SK-N-SH treated with all-trans-retinoic acid at 6 μM for 48 hours (cell line): Measurements from ENCODE around the gene SFXN1.
"Not testable (repeated sequence)": the region's sequence is repeated elsewhere in the genome, so short reads cannot be mapped to it uniquely, and the experiment has no call there.

Experiments used
- ATAC-seq: fragments of 200-7000 bp; cut with Tn5 transposase; 3 replicates; pipeline ENCODE4 v1.9.1; 2020; ENCODE audit warnings: mild to moderate bottlenecking, moderate library complexity
- ARNTL ChIP-seq: fragments of 450-650 bp; formaldehyde crosslinking; IDR thresholded peaks from 2 replicates; pipeline ENCODE4 v1.5.0; 2020; ENCODE audit warnings: low read depth, mild to moderate bottlenecking, moderate library complexity, borderline replicate concordance
- BACH2 ChIP-seq: fragments of 250-450 bp; sonication (Bioruptor Pico); IDR thresholded peaks from 2 replicates; pipeline ENCODE4 v1.9.0; 2021; ENCODE audit warnings: mild to moderate bottlenecking, borderline replicate concordance
- CSDC2 ChIP-seq: fragments of 250-450 bp; sonication (Bioruptor Pico); IDR thresholded peaks from 2 replicates; pipeline ENCODE4 v1.5.0; 2020; ENCODE audit warnings: mild to moderate bottlenecking, moderate library complexity
- ESRRG ChIP-seq: fragments of 250-450 bp; sonication (Bioruptor Pico); IDR thresholded peaks from 2 replicates; pipeline ENCODE4 v1.6.1; 2021; ENCODE audit warnings: mild to moderate bottlenecking
- GLIS3 ChIP-seq: fragments of 250-450 bp; sonication (Bioruptor Pico); IDR thresholded peaks from 2 replicates; pipeline ENCODE4 v1.5.0; 2020; ENCODE audit warnings: mild to moderate bottlenecking, moderate library complexity
- ISL1 ChIP-seq: fragments of 250-450 bp; sonication (Bioruptor Pico); IDR thresholded peaks from 2 replicates; pipeline ENCODE4 v2.1.2; 2022; ENCODE audit warnings: mild to moderate bottlenecking, moderate library complexity
- PPARA ChIP-seq: fragments of 250-450 bp; sonication (Bioruptor Pico); IDR thresholded peaks from 2 replicates; pipeline ENCODE4 v1.5.0; 2020; ENCODE audit warnings: mild to moderate bottlenecking, borderline replicate concordance
- RARB ChIP-seq: fragments of 250-450 bp; sonication (Bioruptor Pico); IDR thresholded peaks from 2 replicates; pipeline ENCODE4 v1.8.0; 2021; ENCODE audit warnings: mild to moderate bottlenecking, moderate library complexity
- SNAI2 ChIP-seq: fragments of 250-450 bp; sonication (Bioruptor Pico); IDR thresholded peaks from 2 replicates; pipeline ENCODE4 v1.5.0; 2020; ENCODE audit warnings: mild to moderate bottlenecking, moderate library complexity
- TOX ChIP-seq: fragments of 250-450 bp; sonication (Bioruptor Pico); IDR thresholded peaks from 2 replicates; pipeline ENCODE4 v1.8.0; 2021; ENCODE audit warnings: mild to moderate bottlenecking, moderate library complexity, borderline replicate concordance
- ZC3H10 ChIP-seq: fragments of 250-450 bp; sonication (Bioruptor Pico); IDR thresholded peaks from 2 replicates; pipeline ENCODE4 v1.5.1; 2021; ENCODE audit warnings: mild to moderate bottlenecking, moderate library complexity
- ZFP3 ChIP-seq: fragments of 250-450 bp; sonication (Bioruptor Pico); IDR thresholded peaks from 2 replicates; pipeline ENCODE4 v1.5.0; 2020; ENCODE audit warnings: mild to moderate bottlenecking, moderate library complexity
- ZFP30 ChIP-seq: fragments of 450-650 bp; formaldehyde crosslinking; IDR thresholded peaks from 2 replicates; pipeline ENCODE4 v1.5.0; 2022; ENCODE audit warnings: mild to moderate bottlenecking, moderate library complexity
- ZNF565 ChIP-seq: fragments of 450-650 bp; formaldehyde crosslinking; conservative IDR thresholded peaks from 2 replicates; pipeline ENCODE4 v1.5.0; 2020; ENCODE audit warnings: low read depth, mild to moderate bottlenecking, moderate library complexity
- ZNF8 ChIP-seq: fragments of 450-650 bp; formaldehyde crosslinking; IDR thresholded peaks from 2 replicates; pipeline ENCODE4 v1.5.0; 2020; ENCODE audit warnings: mild to moderate bottlenecking, moderate library complexity
- TF ChIP-seq, protein P1 (sequence below): fragments of 250-450 bp; sonication (Bioruptor Pico); IDR thresholded peaks from 2 replicates; pipeline ENCODE4 v1.5.0; 2020; ENCODE audit warnings: mild to moderate bottlenecking, moderate library complexity
- TF ChIP-seq, protein P2 (sequence below): fragments of 250-450 bp; sonication (Bioruptor Pico); IDR thresholded peaks from 2 replicates; pipeline ENCODE4 v1.5.1; 2020; ENCODE audit warnings: low read depth, mild to moderate bottlenecking, moderate library complexity
- TF ChIP-seq, protein P3 (sequence below): fragments of 250-450 bp; sonication (Bioruptor Pico); IDR thresholded peaks from 2 replicates; pipeline ENCODE4 v1.8.0; 2020; ENCODE audit warnings: mild to moderate bottlenecking, moderate library complexity, borderline replicate concordance
- TF ChIP-seq, protein P4 (sequence below): fragments of 250-450 bp; sonication (Bioruptor Pico); IDR thresholded peaks from 2 replicates; pipeline ENCODE4 v1.5.1; 2021; ENCODE audit warnings: mild to moderate bottlenecking, moderate library complexity
- TF ChIP-seq, protein P5 (sequence below): fragments of 250-450 bp; sonication (Bioruptor Pico); IDR thresholded peaks from 2 replicates; pipeline ENCODE4 v1.8.0; 2021; ENCODE audit warnings: low read depth, mild to moderate bottlenecking, moderate library complexity, borderline replicate concordance

Gene SFXN1

DNA sequence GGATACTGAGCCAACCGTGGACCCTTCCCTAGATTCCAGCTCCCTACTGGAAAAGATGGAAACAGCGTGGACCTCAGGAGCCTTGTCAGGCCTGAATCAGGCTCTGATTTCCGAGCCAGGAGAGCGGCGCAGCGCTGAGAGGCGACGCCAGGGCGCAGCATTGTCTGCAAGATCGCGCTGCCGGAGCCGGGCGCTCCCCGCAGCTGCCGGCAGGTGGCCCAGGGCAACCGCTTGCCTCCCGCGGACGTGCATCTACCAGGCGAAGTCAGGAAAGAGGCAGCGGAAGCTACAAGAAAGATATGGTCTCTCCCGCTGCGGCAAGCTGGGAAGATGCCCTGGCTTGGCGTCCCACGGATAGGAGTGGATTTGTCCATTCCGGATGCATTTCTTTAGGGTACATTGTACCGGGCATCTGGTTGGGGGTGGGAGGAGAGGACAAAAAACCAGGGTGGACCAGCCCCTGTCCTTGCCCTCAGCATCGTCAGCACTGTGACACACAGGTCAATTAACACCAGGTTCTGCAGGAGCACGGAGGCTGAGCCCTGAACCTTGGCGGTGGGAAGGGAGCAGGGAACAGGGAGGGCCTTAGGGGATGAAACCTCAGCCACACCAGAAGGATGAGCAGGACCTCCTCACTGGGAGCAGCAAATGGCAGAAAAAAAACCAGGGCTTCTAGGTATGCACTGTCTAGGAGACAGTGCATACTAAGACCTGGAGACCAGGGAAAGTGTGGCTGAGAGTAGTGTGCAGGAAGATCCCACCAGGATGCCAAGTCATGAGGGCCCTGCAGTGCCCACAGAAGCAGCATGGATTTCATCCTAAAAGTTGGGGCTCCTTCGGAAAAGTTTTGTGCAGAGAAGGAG, 55.9 kb downstream of the SFXN1 start:
- ATAC-seq, result peak; percentile 99
- TF ChIP-seq, protein P1, sequence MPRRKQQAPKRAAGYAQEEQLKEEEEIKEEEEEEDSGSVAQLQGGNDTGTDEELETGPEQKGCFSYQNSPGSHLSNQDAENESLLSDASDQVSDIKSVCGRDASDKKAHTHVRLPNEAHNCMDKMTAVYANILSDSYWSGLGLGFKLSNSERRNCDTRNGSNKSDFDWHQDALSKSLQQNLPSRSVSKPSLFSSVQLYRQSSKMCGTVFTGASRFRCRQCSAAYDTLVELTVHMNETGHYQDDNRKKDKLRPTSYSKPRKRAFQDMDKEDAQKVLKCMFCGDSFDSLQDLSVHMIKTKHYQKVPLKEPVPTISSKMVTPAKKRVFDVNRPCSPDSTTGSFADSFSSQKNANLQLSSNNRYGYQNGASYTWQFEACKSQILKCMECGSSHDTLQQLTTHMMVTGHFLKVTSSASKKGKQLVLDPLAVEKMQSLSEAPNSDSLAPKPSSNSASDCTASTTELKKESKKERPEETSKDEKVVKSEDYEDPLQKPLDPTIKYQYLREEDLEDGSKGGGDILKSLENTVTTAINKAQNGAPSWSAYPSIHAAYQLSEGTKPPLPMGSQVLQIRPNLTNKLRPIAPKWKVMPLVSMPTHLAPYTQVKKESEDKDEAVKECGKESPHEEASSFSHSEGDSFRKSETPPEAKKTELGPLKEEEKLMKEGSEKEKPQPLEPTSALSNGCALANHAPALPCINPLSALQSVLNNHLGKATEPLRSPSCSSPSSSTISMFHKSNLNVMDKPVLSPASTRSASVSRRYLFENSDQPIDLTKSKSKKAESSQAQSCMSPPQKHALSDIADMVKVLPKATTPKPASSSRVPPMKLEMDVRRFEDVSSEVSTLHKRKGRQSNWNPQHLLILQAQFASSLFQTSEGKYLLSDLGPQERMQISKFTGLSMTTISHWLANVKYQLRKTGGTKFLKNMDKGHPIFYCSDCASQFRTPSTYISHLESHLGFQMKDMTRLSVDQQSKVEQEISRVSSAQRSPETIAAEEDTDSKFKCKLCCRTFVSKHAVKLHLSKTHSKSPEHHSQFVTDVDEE (CRISPR knock-in tag), result 0 out of 2 replicates have a peak, but pooled peaks have one; percentile 22
- TF ChIP-seq, protein P2, sequence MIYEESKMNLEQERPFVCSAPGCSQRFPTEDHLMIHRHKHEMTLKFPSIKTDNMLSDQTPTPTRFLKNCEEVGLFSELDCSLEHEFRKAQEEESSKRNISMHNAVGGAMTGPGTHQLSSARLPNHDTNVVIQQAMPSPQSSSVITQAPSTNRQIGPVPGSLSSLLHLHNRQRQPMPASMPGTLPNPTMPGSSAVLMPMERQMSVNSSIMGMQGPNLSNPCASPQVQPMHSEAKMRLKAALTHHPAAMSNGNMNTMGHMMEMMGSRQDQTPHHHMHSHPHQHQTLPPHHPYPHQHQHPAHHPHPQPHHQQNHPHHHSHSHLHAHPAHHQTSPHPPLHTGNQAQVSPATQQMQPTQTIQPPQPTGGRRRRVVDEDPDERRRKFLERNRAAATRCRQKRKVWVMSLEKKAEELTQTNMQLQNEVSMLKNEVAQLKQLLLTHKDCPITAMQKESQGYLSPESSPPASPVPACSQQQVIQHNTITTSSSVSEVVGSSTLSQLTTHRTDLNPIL (CRISPR knock-in tag), result no peak

DNA sequence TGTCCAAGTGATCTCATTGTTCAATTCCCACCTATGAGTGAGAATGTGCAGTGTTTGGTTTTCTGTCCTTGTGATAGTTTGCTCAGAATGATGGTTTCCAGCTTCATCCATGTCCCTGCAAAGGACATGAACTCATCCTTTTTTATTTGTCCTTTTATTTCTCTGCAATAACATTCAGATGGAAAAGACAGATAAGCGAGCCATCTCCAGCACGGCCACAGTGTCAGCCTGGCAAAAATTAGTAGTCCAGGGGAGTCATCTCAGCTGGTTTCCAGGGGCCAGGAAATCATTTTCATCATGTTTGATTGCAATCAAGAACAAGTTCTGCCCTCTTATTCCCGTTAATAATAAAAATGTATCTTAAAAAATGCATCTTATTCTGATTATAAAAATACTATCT, 57.0 kb downstream of the SFXN1 start:
- ATAC-seq, result not testable (repeated sequence)

DNA sequence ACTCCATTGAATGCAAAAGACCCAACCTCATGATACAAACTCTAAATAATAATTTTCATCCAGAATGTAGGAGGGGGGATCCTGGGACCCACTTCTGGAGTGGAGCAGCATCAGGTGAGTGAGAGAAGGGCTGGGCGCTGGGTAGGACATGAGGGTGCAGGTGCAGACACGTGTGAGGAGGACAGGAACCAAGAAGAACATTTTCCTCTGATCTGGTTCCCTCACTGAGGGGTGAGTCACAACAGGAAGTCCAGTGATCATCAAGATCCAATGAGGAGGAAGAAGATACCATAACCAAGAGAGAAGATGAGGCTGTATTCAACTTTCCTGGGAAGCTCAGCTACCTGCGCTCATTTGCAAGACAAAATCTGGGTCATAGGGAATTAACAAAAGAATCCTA, 57.4 kb downstream of the SFXN1 start:
- TF ChIP-seq RARB (no peak), GLIS3 (CRISPR knock-in tag) (no peak), ISL1 (CRISPR knock-in tag) (no peak), TOX (no peak), ESRRG (no peak), CSDC2 (CRISPR knock-in tag) (no peak), ZC3H10 (CRISPR knock-in tag) (no peak), ZFP3 (CRISPR knock-in tag) (no peak), ZNF565 (CRISPR knock-in tag) (no peak), PPARA (no peak), ZNF8 (CRISPR knock-in tag) (no peak), BACH2 (no peak), SNAI2 (CRISPR knock-in tag) (no peak), ZFP30 (CRISPR knock-in tag) (no peak), ARNTL (CRISPR knock-in tag) (no peak)
- TF ChIP-seq, protein P3, sequence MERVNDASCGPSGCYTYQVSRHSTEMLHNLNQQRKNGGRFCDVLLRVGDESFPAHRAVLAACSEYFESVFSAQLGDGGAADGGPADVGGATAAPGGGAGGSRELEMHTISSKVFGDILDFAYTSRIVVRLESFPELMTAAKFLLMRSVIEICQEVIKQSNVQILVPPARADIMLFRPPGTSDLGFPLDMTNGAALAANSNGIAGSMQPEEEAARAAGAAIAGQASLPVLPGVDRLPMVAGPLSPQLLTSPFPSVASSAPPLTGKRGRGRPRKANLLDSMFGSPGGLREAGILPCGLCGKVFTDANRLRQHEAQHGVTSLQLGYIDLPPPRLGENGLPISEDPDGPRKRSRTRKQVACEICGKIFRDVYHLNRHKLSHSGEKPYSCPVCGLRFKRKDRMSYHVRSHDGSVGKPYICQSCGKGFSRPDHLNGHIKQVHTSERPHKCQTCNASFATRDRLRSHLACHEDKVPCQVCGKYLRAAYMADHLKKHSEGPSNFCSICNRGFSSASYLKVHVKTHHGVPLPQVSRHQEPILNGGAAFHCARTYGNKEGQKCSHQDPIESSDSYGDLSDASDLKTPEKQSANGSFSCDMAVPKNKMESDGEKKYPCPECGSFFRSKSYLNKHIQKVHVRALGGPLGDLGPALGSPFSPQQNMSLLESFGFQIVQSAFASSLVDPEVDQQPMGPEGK, result no peak
- TF ChIP-seq, protein P2 (CRISPR knock-in tag), result no peak
- TF ChIP-seq, protein P4, sequence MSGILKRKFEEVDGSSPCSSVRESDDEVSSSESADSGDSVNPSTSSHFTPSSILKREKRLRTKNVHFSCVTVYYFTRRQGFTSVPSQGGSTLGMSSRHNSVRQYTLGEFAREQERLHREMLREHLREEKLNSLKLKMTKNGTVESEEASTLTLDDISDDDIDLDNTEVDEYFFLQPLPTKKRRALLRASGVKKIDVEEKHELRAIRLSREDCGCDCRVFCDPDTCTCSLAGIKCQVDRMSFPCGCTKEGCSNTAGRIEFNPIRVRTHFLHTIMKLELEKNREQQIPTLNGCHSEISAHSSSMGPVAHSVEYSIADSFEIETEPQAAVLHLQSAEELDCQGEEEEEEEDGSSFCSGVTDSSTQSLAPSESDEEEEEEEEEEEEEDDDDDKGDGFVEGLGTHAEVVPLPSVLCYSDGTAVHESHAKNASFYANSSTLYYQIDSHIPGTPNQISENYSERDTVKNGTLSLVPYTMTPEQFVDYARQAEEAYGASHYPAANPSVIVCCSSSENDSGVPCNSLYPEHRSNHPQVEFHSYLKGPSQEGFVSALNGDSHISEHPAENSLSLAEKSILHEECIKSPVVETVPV (CRISPR knock-in tag), result no peak
- TF ChIP-seq, protein P1 (CRISPR knock-in tag), result no peak
- TF ChIP-seq, protein P5, sequence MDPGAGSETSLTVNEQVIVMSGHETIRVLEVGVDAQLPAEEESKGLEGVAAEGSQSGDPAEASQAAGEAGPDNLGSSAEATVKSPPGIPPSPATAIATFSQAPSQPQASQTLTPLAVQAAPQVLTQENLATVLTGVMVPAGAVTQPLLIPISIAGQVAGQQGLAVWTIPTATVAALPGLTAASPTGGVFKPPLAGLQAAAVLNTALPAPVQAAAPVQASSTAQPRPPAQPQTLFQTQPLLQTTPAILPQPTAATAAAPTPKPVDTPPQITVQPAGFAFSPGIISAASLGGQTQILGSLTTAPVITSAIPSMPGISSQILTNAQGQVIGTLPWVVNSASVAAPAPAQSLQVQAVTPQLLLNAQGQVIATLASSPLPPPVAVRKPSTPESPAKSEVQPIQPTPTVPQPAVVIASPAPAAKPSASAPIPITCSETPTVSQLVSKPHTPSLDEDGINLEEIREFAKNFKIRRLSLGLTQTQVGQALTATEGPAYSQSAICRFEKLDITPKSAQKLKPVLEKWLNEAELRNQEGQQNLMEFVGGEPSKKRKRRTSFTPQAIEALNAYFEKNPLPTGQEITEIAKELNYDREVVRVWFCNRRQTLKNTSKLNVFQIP (CRISPR knock-in tag), result no peak
- ATAC-seq, result no peak
